Mesothelial cell of epicardium (in vitro differentiated cells): ENCODE results near the gene KIF4B. TPM values are rescaled to one million over a fixed set of nuclear protein-coding genes. Genes with fewer than 3 reads are reported as not detected.
"Not testable (repeated sequence)": the region's sequence is repeated elsewhere in the genome, so short reads cannot be mapped to it uniquely, and the experiment has no call there.

Source experiments
- DNase-seq, 2 experiments: peaks; one replicate each; pipeline ENCODE4 v3.0.0; 2021; ENCODE audit warnings: low spot score in 2 of 2; ENCODE audit not compliant: unreplicated experiment in 2 of 2
- H3K27ac Mint-ChIP-seq: 2 replicates; pipeline ENCODE4 v1.8.0; 2021; ENCODE audit warnings: mixed read lengths
- H3K27me3 Mint-ChIP-seq: 2 replicates; pipeline ENCODE4 v1.8.0; 2021; ENCODE audit warnings: low read depth, mixed read lengths
- H3K36me3 Mint-ChIP-seq: 2 replicates; pipeline ENCODE4 v1.8.0; 2021; ENCODE audit warnings: mixed read lengths
- H3K4me1 Mint-ChIP-seq: 2 replicates; pipeline ENCODE4 v1.8.0; 2021; ENCODE audit warnings: mixed read lengths
- H3K4me3 Mint-ChIP-seq: 2 replicates; pipeline ENCODE4 v1.8.0; 2021; ENCODE audit warnings: mild to moderate bottlenecking, moderate library complexity, mixed read lengths
- H3K9me3 Mint-ChIP-seq: 2 replicates; pipeline ENCODE4 v1.8.0; 2021; ENCODE audit warnings: mixed read lengths
- total RNA-seq: library from RNA; stranded (reverse); gene quantifications from 3 replicates; pipeline ENCODE4 v1.2.1, GENCODE V29; 2021
- TF ChIP-seq, protein P1 (sequence below): fragments of 200-600 bp; sonication (generic); IDR thresholded peaks from one replicate; pipeline ENCODE4 v1.5.0; 2021; ENCODE audit warnings: antibody characterized with exemption; ENCODE audit not compliant: unreplicated experiment

KIF4B gene
- total RNA-seq, 1 donor from 2014 or later: not detected

- DNase-seq: no peak
- no peaks in the 10 kb centered on the region for H3K4me1 Mint-ChIP-seq
- H3K36me3 Mint-ChIP-seq: no peaks in the 10 kb centered on the region
- no peak overlapping the region for H3K4me3 Mint-ChIP-seq
- H3K9me3 Mint-ChIP-seq: peaks cover 7% of the 10 kb centered on the region
- TF ChIP-seq, protein P1, sequence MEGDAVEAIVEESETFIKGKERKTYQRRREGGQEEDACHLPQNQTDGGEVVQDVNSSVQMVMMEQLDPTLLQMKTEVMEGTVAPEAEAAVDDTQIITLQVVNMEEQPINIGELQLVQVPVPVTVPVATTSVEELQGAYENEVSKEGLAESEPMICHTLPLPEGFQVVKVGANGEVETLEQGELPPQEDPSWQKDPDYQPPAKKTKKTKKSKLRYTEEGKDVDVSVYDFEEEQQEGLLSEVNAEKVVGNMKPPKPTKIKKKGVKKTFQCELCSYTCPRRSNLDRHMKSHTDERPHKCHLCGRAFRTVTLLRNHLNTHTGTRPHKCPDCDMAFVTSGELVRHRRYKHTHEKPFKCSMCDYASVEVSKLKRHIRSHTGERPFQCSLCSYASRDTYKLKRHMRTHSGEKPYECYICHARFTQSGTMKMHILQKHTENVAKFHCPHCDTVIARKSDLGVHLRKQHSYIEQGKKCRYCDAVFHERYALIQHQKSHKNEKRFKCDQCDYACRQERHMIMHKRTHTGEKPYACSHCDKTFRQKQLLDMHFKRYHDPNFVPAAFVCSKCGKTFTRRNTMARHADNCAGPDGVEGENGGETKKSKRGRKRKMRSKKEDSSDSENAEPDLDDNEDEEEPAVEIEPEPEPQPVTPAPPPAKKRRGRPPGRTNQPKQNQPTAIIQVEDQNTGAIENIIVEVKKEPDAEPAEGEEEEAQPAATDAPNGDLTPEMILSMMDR: no peak
- H3K27me3 Mint-ChIP-seq: no peaks in the 10 kb centered on the region
- H3K27ac Mint-ChIP-seq: no peak overlapping the region
Measured at GRCh38 chr5:155001523-155001922, 12.0 kb upstream of the KIF4B start.

DNA sequence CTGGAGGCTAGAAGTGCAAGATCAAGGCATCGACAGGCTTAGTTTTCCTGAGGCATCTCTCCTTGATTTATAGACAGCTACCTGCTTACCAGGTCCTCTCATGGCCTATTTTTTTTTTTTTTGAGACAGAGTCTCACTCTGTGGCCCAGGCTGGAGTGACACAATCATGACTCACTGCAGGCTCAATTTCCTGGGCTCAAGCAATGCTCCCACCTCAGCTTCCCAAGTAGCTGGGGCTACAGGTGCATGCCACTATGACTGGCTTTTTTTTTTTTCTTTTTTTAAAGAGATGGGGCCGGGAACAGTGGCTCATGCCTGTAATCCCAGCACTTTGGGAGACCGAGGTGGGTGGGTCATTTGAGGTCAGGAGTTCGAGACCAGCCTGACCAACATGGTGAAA, 10.8 kb upstream of the KIF4B start:
- DNase-seq, H3K4me1 Mint-ChIP-seq, H3K36me3 Mint-ChIP-seq, H3K27me3 Mint-ChIP-seq, H3K4me3 Mint-ChIP-seq, H3K27ac Mint-ChIP-seq, H3K9me3 Mint-ChIP-seq: not testable (repeated sequence)

DNA sequence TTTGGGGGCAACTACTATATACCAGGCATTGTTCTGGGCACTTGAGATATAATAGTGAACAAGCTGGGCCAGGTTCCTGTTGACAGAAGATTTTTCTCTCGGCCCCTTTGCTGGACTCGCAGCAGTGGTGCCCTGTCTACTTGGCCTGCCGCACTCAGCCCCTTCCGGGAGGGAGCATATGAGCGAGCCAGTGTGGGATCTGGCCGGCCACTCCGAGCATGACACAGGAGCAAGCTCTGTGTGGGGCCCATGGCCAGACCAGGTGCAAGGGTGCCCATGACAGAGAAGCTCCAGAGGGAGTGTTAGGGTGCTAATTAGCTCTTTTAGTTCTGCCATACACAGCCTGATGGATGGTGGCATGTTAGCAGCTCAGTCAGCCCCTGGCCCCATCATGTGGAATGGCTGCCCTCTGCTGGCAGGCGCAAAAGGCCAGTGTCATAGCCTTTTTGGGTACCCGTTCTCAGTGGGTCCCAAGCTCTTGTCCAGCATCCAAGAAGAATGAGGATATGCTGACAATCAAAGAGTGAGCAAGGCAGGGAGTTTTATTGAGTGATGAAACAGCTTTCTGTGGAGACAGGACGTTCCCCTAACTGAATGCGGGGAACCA, 9.3 kb upstream of the KIF4B start:
- Mint-ChIP-seq H3K9me3 (no peaks in the 10 kb centered on the region), H3K36me3 (no peaks in the 10 kb centered on the region), H3K27me3 (no peaks in the 10 kb centered on the region), H3K4me3 (no peak overlapping the region), H3K27ac (no peak overlapping the region), H3K4me1 (no peaks in the 10 kb centered on the region)
- TF ChIP-seq, protein P1: no peak
- DNase-seq: no peak

DNA sequence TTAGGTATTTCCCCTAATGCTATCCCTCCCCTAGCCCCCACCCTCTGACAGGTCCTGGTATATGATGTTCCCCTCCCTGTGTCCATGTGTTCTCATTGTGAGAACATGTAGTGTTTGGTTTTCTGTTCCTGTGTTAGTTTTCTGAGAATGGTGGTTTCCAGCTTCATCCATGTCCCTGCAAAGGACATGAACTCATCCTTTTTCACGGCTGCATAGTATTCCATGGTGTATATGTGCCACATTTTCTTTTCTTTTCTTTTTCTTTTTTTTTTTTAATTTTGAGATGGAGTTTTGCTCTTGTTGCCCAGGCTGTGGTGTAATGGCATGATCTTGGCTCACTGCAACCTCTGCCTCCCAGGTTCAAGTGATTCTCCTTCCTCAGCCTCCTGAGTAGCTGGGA, 7.3 kb upstream of the KIF4B start:
- H3K27ac Mint-ChIP-seq, H3K4me3 Mint-ChIP-seq, H3K27me3 Mint-ChIP-seq, DNase-seq, H3K9me3 Mint-ChIP-seq, H3K4me1 Mint-ChIP-seq, H3K36me3 Mint-ChIP-seq: not testable (repeated sequence)

- Mint-ChIP-seq H3K27ac (no peak overlapping the region), H3K36me3 (no peaks in the 10 kb centered on the region), H3K27me3 (no peaks in the 10 kb centered on the region), H3K4me3 (no peak overlapping the region), H3K9me3 (no peaks in the 10 kb centered on the region), H3K4me1 (peaks cover 4% of the 10 kb centered on the region)
- TF ChIP-seq, protein P1: no peak
- no peak for DNase-seq
Measured at GRCh38 chr5:155008669-155009068, 4.9 kb upstream of the KIF4B start.

- Mint-ChIP-seq H3K27ac (no peak overlapping the region), H3K36me3 (no peaks in the 10 kb centered on the region), H3K4me1 (peaks cover 4% of the 10 kb centered on the region), H3K9me3 (peaks cover 7% of the 10 kb centered on the region), H3K4me3 (no peak overlapping the region), H3K27me3 (no peaks in the 10 kb centered on the region)
- DNase-seq: no peak
- TF ChIP-seq, protein P1: no peak
Measured at GRCh38 chr5:155010881-155011280, 2.7 kb upstream of the KIF4B start.

GRCh38 chr5:155015239-155015638, 1.7 kb downstream of the KIF4B start:
- H3K27me3 Mint-ChIP-seq: no peaks in the 10 kb centered on the region
- DNase-seq: no peak

More at GRCh38 chr5:155015239-155015638, 1.7 kb downstream of the KIF4B start:
- TF ChIP-seq, protein P1: no peak
- Mint-ChIP-seq H3K27ac (no peak overlapping the region), H3K36me3 (no peaks in the 10 kb centered on the region), H3K9me3 (peaks cover 11% of the 10 kb centered on the region), H3K4me3 (no peak overlapping the region), H3K4me1 (peaks cover 4% of the 10 kb centered on the region)
